Spleen (tissue), 11 donors: ENCODE data around the gene AIG1. TPM values are rescaled to one million over a fixed set of nuclear protein-coding genes. Genes with fewer than 3 reads are reported as not detected.

Experiments
- DNase-seq: peaks from one replicate; pipeline ENCODE4 v3.0.0-alpha.2; 2020
- H3K27ac ChIP-seq, 8 donors: fragments of 200-600 bp; sonication (generic) in 7 of 8; 1 replicate in 4 of 8; 2 replicates in 4 of 8; pipeline versions ENCODE4 v1.5.0 to v1.8.0; 2016 to 2021; ENCODE audit warnings: inconsistent platforms in 4 of 8, mild to moderate bottlenecking in 4 of 8, moderate library complexity in 1 of 8
- H3K27me3 ChIP-seq, 7 donors: fragments of 200-600 bp; sonication (generic) in 6 of 7; replicated peaks in 1 of 7; 1 replicate in 4 of 7; 2 replicates in 3 of 7; pipeline versions ENCODE4 v1.5.0 to v1.8.0; 2016 to 2021; ENCODE audit warnings: inconsistent platforms in 3 of 7, mild to moderate bottlenecking in 1 of 7
- H3K36me3 ChIP-seq, 6 donors: fragments of 200-600 bp; sonication (generic) in 5 of 6; 1 replicate in 4 of 6; 2 replicates in 2 of 6; pipeline versions ENCODE4 v1.5.0 to v1.8.0; 2016 to 2021; ENCODE audit warnings: inconsistent platforms in 2 of 6
- H3K4me1 ChIP-seq, 6 donors: fragments of 200-600 bp; sonication (generic) in 5 of 6; 1 replicate in 3 of 6; 2 replicates in 3 of 6; pipeline versions ENCODE4 v1.5.0 to v1.8.0; 2016 to 2021; ENCODE audit warnings: inconsistent platforms in 3 of 6
- H3K4me3 ChIP-seq, 8 donors: fragments of 200-600 bp; sonication (generic) in 7 of 8; 1 replicate in 4 of 8; 2 replicates in 4 of 8; pipeline versions ENCODE4 v1.5.0 to v1.8.0; 2016 to 2021; ENCODE audit warnings: inconsistent platforms in 4 of 8, mild to moderate bottlenecking in 4 of 8, moderate library complexity in 2 of 8
- H3K9me3 ChIP-seq, 8 donors: fragments of 200-600 bp; sonication (generic) in 7 of 8; 1 replicate in 4 of 8; 2 replicates in 4 of 8; pipeline versions ENCODE4 v1.5.0 to v1.8.0; 2016 to 2021; ENCODE audit warnings: inconsistent platforms in 4 of 8
- POLR2A ChIP-seq, 3 donors: fragments of 450-650 bp; IDR thresholded peaks; one replicate each; pipeline ENCODE4 v1.5.1; 2017; ENCODE audit warnings: antibody characterized with exemption in 3 of 3, mild to moderate bottlenecking in 1 of 3
- POLR2AphosphoS5 ChIP-seq, 3 donors: sonication (generic); formaldehyde crosslinking; IDR thresholded peaks; one replicate each; pipeline ENCODE4 v1.5.1; 2017; ENCODE audit warnings: antibody characterized with exemption in 3 of 3
- WGBS, 5 donors: extraction: QIAGEN DNeasy Blood & Tissue Kit in 3 of 5; methylation state at CpG; one replicate each; pipeline versions ENCODE4 v1.1.5 to v1.1.7; 2013 to 2018; 5-methylcytosine and 5-hydroxymethylcytosine counted together
- intact Hi-C: fragments of 100-400 bp; cut with DNase I; formaldehyde crosslinking; loops from one replicate; pipeline ENCODE4 v1.15.0; 2023; ENCODE audit warnings: low total_unique reads
- polyA plus RNA-seq, 3 donors: library from polyadenylated mRNA; stranded (reverse); fragments of 200-250 nt; gene quantifications; one replicate each; pipeline ENCODE4 v1.2.1, GENCODE V29; 2013
- total RNA-seq, 7 donors: library from RNA; depleted of rRNA in 3 of 7; stranded (reverse); fragments of >200 nt in 3 of 7; fragmentation: NEBNext Ultra II Directional in 4 of 7; extraction: Animal tissue kit (Norgen Biotek cat#: 25700) in 4 of 7; gene quantifications; one replicate each; pipeline versions ENCODE4 v1.1.0 to v1.2.1, GENCODE V29; 2016 to 2021
- TF ChIP-seq, protein P1 (sequence below), 11 experiments: fragments of 200-600 bp in 7 of 11; fragments of 450-650 bp in 4 of 11; sonication (generic) in 4 of 11; IDR thresholded peaks in 8 of 11; conservative IDR thresholded peaks in 3 of 11; 1 replicate in 7 of 11; 2 replicates in 4 of 11; pipeline versions ENCODE4 v1.4.0 to v1.8.0; 2016 to 2021; ENCODE audit warnings: antibody characterized with exemption in 11 of 11, inconsistent platforms in 4 of 11, mild to moderate bottlenecking in 1 of 11
- donor health status: healthy with polysubstance abuse.
- donor health status: DM: no; HTN: no; CAD: no; lungs with moderate emphysema.
- donor health status: DM: no; HTN: no; CAD: no.
- donor health status: Bipolar disorder and iron deficiency.
- donor health status: healthy.
- donor health status: DM: no; HTN: no; CAD: no.
- donor health status: DM: yes; HTN: yes; CAD: no.

Gene AIG1
- total and polyA plus RNA-seq, 10 donors: 14.3 to 38.0 (median 27.9) TPM

DNA sequence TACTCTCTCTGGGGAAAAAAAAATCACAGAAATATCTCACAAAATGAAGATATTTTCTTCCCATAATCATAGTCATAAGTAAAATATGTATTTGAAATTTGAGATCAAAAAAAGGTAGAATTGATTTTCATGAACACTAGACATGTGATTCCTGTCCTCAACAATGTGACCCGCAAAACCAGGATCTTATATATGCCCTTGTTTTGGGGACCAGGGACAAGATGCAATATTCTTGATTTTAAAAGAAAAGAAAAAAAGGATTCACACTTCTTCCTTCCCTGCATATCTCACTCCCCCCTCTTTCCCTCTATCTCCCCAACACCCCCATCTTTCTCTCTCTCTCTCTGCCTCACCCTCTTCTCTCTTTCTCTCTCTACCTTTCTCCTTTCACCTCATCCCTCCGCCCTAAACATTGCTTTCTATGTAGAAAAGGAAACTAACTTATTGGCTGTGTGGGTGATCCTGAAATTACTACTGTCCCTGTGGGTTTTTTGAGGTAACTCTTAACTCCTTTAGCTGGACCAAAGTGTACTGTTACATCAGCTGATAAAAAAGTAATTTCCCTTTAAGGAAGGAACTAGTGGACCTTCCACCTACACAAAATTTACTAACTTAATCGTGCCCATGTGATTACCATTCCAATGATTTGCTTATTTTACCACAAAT lies 85.6 kb downstream of the AIG1 start:
- 77 to 89% (median 86%) methylated on average over 3 of the region's 3 CpGs for WGBS, 5 donors
- peaks cover 0 to 12% (median 0%) of the 10 kb centered on the region in 6 donors for H3K36me3 ChIP-seq
- intact Hi-C loops: no loop called here
- H3K4me3 ChIP-seq: no peak overlapping the region
- no peaks in the 10 kb centered on the region for H3K9me3 ChIP-seq
- no peak for DNase-seq
- H3K27me3 ChIP-seq: no peaks in the 10 kb centered on the region
- H3K4me1 ChIP-seq: no peaks in the 10 kb centered on the region
- TF ChIP-seq POLR2A (IDR thresholded peaks at IDR 0.05) (no peak), POLR2AphosphoS5 (IDR thresholded peaks at IDR 0.05) (no peak)
- TF ChIP-seq, protein P1, sequence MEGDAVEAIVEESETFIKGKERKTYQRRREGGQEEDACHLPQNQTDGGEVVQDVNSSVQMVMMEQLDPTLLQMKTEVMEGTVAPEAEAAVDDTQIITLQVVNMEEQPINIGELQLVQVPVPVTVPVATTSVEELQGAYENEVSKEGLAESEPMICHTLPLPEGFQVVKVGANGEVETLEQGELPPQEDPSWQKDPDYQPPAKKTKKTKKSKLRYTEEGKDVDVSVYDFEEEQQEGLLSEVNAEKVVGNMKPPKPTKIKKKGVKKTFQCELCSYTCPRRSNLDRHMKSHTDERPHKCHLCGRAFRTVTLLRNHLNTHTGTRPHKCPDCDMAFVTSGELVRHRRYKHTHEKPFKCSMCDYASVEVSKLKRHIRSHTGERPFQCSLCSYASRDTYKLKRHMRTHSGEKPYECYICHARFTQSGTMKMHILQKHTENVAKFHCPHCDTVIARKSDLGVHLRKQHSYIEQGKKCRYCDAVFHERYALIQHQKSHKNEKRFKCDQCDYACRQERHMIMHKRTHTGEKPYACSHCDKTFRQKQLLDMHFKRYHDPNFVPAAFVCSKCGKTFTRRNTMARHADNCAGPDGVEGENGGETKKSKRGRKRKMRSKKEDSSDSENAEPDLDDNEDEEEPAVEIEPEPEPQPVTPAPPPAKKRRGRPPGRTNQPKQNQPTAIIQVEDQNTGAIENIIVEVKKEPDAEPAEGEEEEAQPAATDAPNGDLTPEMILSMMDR (IDR thresholded peaks at IDR 0.05 in 8 of 11, conservative IDR thresholded peaks at IDR 0.05 in 3 of 11): no peak
- H3K27ac ChIP-seq: no peak overlapping the region

DNA sequence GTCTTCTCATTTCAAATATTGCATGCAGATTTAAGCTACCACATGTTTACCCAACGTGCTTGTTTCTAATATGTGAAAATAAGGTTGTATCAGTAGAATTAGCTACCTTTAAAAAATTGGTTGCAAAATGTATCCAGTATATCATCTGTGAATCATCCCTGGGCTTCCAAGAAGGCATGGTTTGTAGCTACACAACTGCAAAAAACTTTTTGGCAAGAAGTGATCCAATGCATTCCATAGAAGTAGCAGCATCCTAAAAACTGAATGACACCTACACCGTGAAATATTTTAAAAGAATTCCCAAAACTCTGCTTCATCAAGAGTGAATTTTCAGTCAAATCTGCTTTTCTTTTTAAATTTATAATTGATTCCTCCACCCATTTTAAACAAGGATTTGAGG lies 89.1 kb downstream of the AIG1 start:
- DNase-seq: no peak
- intact Hi-C loops: no loop called here
- Histone ChIP-seq H3K4me1 (no peaks in the 10 kb centered on the region), H3K27me3 (no peaks in the 10 kb centered on the region), H3K4me3 (no peak overlapping the region), H3K36me3 (peaks cover 0 to 12% (median 0%) of the 10 kb centered on the region in 6 donors), H3K27ac (no peak overlapping the region), H3K9me3 (no peaks in the 10 kb centered on the region)
- 67 to 98% (median 91%) methylated on average over 2 of the region's 2 CpGs for WGBS, 5 donors
- TF ChIP-seq, protein P1 (IDR thresholded peaks at IDR 0.05 in 8 of 11, conservative IDR thresholded peaks at IDR 0.05 in 3 of 11): no peak
- TF ChIP-seq POLR2AphosphoS5 (IDR thresholded peaks at IDR 0.05) (no peak), POLR2A (IDR thresholded peaks at IDR 0.05) (no peak)

DNA sequence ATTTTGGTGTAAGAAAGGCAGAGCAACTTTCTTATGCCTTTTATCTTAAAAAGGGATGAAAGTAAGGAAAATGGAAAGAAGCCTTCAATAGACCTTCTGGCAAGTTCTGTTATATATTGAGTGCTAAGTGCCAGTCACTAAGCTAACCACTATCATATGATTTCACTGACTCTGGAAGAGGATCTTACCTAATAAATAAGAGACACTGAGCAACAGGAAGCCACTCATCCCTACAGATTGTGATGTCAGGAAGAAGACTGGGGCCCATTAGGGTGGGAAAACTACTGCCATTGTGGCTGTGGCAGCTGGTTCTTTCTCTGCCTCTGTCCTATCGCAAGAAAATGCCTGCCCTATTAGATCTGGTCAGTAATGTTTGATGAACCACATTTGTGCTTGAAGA lies 89.6 kb downstream of the AIG1 start:
- no peak for DNase-seq
- Histone ChIP-seq H3K9me3 (no peaks in the 10 kb centered on the region), H3K36me3 (peaks cover 0 to 12% (median 0%) of the 10 kb centered on the region in 6 donors), H3K27ac (no peak overlapping the region), H3K27me3 (no peaks in the 10 kb centered on the region), H3K4me1 (no peaks in the 10 kb centered on the region), H3K4me3 (no peak overlapping the region)
- intact Hi-C loops: no loop called here
- WGBS, 5 donors: 77 to 97% (median 82%) methylated on average over 1 of the region's 1 CpG
- TF ChIP-seq, protein P1 (IDR thresholded peaks at IDR 0.05 in 8 of 11, conservative IDR thresholded peaks at IDR 0.05 in 3 of 11): no peak
- TF ChIP-seq POLR2A (IDR thresholded peaks at IDR 0.05) (no peak), POLR2AphosphoS5 (IDR thresholded peaks at IDR 0.05) (no peak)

DNA sequence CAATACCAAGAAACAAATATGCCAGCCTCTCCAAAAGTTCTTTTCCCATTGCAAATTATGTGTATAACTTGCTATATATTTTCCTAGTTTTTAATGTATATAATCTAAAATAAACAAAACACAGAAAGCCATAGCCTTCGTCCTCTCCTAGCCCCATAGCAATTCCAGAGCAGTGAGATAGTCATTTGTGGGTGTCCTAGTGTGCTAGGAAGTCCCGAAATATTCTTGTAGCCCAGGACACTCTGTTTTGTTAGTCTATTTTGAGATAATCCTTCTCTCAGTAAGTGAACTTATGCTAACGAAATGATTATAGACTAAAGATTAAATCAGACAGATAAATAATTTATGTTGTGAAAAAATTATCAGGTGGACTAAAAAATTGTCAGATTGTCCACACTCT lies 90.7 kb downstream of the AIG1 start:
- H3K4me1 ChIP-seq: no peaks in the 10 kb centered on the region
- WGBS, 5 donors: 91 to 98% (median 93%) methylated on average over 3 of the region's 3 CpGs
- no peaks in the 10 kb centered on the region for H3K27me3 ChIP-seq
- intact Hi-C loops: no loop called here
- DNase-seq: no peak
- no peak overlapping the region for H3K27ac ChIP-seq
- TF ChIP-seq, protein P1 (IDR thresholded peaks at IDR 0.05 in 8 of 11, conservative IDR thresholded peaks at IDR 0.05 in 3 of 11): no peak
- no peak for TF ChIP-seq POLR2A (IDR thresholded peaks at IDR 0.05)
- TF ChIP-seq POLR2AphosphoS5 (IDR thresholded peaks at IDR 0.05): no peak
- H3K36me3 ChIP-seq: peaks cover 0 to 12% (median 0%) of the 10 kb centered on the region in 6 donors
- no peak overlapping the region for H3K4me3 ChIP-seq
- H3K9me3 ChIP-seq: no peaks in the 10 kb centered on the region
